Measurements from ENCODE around the gene CDC42BPB.

- TF ChIP-seq POLR2AphosphoS5 (IDR thresholded peaks at IDR 0.05; ENCODE audit: insufficient read depth in 1 of 2, low read depth in 1 of 2) (no peak), CTCF (IDR thresholded peaks at IDR 0.05) (no peak), POLR2A (IDR thresholded peaks at IDR 0.05) (no peak)
Measured at GRCh38 chr14:102907980-102908730, 149.2 kb downstream of the CDC42BPB start.

Data from vagina (tissue), 2 donors.